Heart left ventricle (tissue), 16 donors: Measurements from ENCODE around the gene LTB4R. TPM values are rescaled to one million over a fixed set of nuclear protein-coding genes. Genes with fewer than 3 reads are reported as not detected.

Source experiments
- ATAC-seq, 4 donors: fragments of 200-7000 bp; cut with Tn5 transposase; one replicate each; pipeline ENCODE4 v1.9.1; 2020 to 2022; ENCODE audit warnings: moderate library complexity in 4 of 4, mild to moderate bottlenecking in 3 of 4, moderate number of reproducible peaks in 1 of 4
- DNase-seq, 5 donors: peaks; one replicate each; pipeline ENCODE4 v3.0.0-alpha.2; 2020
- H3K27ac ChIP-seq, 12 donors: fragments of 200-600 bp; sonication (generic) in 4 of 12; one replicate each; pipeline versions ENCODE4 v1.5.0 to v1.8.0; 2016 to 2022; ENCODE audit warnings: mild to moderate bottlenecking in 2 of 12
- H3K27me3 ChIP-seq, 9 donors: fragments of 200-600 bp; sonication (generic) in 2 of 9; one replicate each; pipeline versions ENCODE4 v1.5.1 to v1.8.0; 2016 to 2022; ENCODE audit warnings: mild to moderate bottlenecking in 3 of 9
- H3K36me3 ChIP-seq, 9 donors: fragments of 200-600 bp; sonication (generic) in 2 of 9; one replicate each; pipeline versions ENCODE4 v1.5.0 to v1.8.0; 2018 to 2022; ENCODE audit warnings: mild to moderate bottlenecking in 2 of 9
- H3K4me1 ChIP-seq, 12 donors: fragments of 200-600 bp; sonication (generic) in 4 of 12; one replicate each; pipeline versions ENCODE4 v1.5.0 to v1.8.0; 2016 to 2022; ENCODE audit warnings: mild to moderate bottlenecking in 3 of 12
- H3K4me3 ChIP-seq, 12 donors: fragments of 200-600 bp; sonication (generic) in 4 of 12; one replicate each; pipeline versions ENCODE4 v1.5.0 to v1.8.0; 2017 to 2022; ENCODE audit warnings: mild to moderate bottlenecking in 9 of 12, moderate library complexity in 4 of 12
- H3K9me3 ChIP-seq, 12 donors: fragments of 200-600 bp; sonication (generic) in 4 of 12; one replicate each; pipeline versions ENCODE4 v1.5.0 to v1.8.0; 2016 to 2022; ENCODE audit warnings: mild to moderate bottlenecking in 1 of 12
- POLR2A ChIP-seq, 2 donors: fragments of 450-650 bp; IDR thresholded peaks; one replicate each; pipeline ENCODE4 v1.6.1; 2017; ENCODE audit warnings: antibody characterized with exemption in 2 of 2, mild to moderate bottlenecking in 2 of 2, moderate library complexity in 2 of 2
- WGBS, 4 donors: extraction: QIAGEN DNeasy Blood & Tissue Kit in 2 of 4; methylation state at CpG; one replicate each; pipeline versions ENCODE4 v1.1.5 to v1.1.7; 2013 to 2018; 5-methylcytosine and 5-hydroxymethylcytosine counted together
- intact Hi-C, 10 donors: fragments of 100-400 bp; cut with DNase I; formaldehyde crosslinking; loops; one replicate each; pipeline versions ENCODE4 v1.11.1 to v1.14.2; 2022
- polyA plus RNA-seq, 2 donors: library from polyadenylated mRNA; stranded (reverse); fragments of 200-250 nt; gene quantifications; one replicate each; pipeline ENCODE4 v1.2.3, GENCODE V29; 2013
- total RNA-seq, 9 donors: library from RNA; depleted of rRNA in 2 of 9; stranded (reverse); fragments of >200 nt in 2 of 9; fragmentation: NEBNext Ultra II Directional in 3 of 9; extraction: Animal tissue kit (Norgen Biotek cat#: 25700) in 3 of 9; gene quantifications; one replicate each; pipeline versions ENCODE4 v1.1.0 to v1.2.4, GENCODE V29; 2016 to 2023
- TF ChIP-seq, protein P1 (sequence below), 12 donors: fragments of 200-600 bp; sonication (generic) in 4 of 12; IDR thresholded peaks; one replicate each; pipeline versions ENCODE4 v1.5.0 to v1.8.0; 2018 to 2022; ENCODE audit warnings: antibody characterized with exemption in 12 of 12, mild to moderate bottlenecking in 5 of 12
- donor health status: ischemic (EF 13 %, LVEDD 7.1; RV severe dilation, severe dysfunction).
- donor health status: healthy with polysubstance abuse.
- donor health status: DM: no; HTN: yes; CAD: no.
- donor health status: DM: no; HTN: no; CAD: no.
- donor health status: ischemic (EF 25% LVEDD 6.9; RV normal size, moderate dysfunction).
- donor health status: ischemic (EF 25% LVEDD 5.7; RV mildly dilated, moderate dysfunction).
- donor health status: healthy.
- donor health status: DM: yes; HTN: yes; CAD: no.
- donor health status: ischemic (EF 35%, LVEDD 5.7; RV mildly dilated, moderate dysfunction).
- donor health status: nonischemic (EF 11% LVEDD 7.7; RV severe dilation, severe dysfunction).
- donor health status: DM: yes; HTN: yes; CAD: no.
- donor health status: PGD.
- donor health status: ischemic (EF 29% LVEDD 5.4; RV normal size, mild dysfunction).
- donor health status: nonischemic (EF 23%, LVEDD 6.1; RV moderate dilation, normal function).

The LTB4R gene
- total and polyA plus RNA-seq, 11 donors: 0.92 to 8.8 (median 1.7) TPM

DNA sequence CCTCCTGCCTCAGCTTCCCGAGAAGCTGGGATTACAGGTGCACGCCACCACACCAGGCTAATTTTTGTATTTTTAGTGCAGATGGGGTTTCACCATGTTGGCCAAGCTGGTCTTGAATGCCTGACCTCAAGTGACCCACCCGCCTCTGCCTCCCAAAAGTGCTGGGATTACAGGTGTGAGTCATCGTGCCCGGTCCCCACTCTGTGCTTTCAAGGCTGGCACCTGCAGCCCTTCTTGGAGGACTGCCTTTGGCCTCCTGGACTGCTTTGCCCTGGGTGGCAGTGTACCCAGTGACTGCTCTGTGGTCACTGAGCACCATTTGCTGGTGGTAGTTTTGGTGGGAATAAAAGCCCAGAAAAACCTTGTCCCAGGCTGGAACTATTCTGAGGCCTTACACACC, 24.3 kb upstream of the LTB4R start:
- Histone ChIP-seq H3K4me1 (peaks cover 0 to 9% (median 0%) of the 10 kb centered on the region in 12 donors), H3K4me3 (no peak overlapping the region), H3K27ac (no peak overlapping the region), H3K27me3 (no peaks in the 10 kb centered on the region), H3K9me3 (no peaks in the 10 kb centered on the region), H3K36me3 (peaks cover 0 to 29% (median 26%) of the 10 kb centered on the region in 9 donors)
- intact Hi-C loops: no loop called here
- ATAC-seq: no peak
- no peak for TF ChIP-seq POLR2A (IDR thresholded peaks at IDR 0.05)
- TF ChIP-seq, protein P1, sequence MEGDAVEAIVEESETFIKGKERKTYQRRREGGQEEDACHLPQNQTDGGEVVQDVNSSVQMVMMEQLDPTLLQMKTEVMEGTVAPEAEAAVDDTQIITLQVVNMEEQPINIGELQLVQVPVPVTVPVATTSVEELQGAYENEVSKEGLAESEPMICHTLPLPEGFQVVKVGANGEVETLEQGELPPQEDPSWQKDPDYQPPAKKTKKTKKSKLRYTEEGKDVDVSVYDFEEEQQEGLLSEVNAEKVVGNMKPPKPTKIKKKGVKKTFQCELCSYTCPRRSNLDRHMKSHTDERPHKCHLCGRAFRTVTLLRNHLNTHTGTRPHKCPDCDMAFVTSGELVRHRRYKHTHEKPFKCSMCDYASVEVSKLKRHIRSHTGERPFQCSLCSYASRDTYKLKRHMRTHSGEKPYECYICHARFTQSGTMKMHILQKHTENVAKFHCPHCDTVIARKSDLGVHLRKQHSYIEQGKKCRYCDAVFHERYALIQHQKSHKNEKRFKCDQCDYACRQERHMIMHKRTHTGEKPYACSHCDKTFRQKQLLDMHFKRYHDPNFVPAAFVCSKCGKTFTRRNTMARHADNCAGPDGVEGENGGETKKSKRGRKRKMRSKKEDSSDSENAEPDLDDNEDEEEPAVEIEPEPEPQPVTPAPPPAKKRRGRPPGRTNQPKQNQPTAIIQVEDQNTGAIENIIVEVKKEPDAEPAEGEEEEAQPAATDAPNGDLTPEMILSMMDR (IDR thresholded peaks at IDR 0.05): no peak
- WGBS, 4 donors: 91 to 96% (median 95%) methylated on average over 4 to 5 of the region's 5 CpGs
- no peak for DNase-seq

DNA sequence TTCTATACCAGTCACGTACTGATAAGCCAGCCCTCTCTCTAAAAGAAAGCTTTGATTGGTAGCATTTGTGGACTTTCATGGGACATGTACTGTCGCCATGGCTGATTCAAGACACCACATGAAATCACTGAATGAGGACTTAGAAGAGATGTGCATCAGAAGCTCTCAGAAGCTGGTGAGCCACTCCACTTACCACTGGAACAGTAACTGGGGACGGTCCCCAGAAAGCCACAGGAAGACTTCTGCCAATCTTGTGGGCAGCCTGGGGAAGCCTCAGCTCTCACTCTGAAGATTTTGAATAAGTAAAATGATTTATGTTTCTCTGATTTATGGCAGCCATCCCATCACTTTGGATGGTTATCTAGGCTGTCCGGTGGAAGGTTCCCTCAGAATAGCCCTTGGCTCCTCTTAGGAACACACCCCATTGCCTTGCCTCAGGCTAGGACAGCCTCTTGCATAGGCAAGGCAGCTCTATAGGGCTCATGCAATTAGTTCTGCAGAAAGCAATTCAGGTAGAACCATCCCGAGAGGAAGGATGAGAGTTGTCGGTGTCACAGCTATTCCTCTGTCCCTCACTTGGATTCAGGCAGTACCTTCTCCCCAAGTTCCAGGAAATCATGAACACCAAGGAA, 21.5 kb upstream of the LTB4R start:
- intact Hi-C loops: loop anchor here in 1 of 10 donors (2.0 kb wide), 1 partner anchor 39 kb away; no protein-coding TSS in a partner anchor
- 75 to 93% (median 83%) methylated on average over 6 of the region's 6 CpGs for WGBS, 4 donors
- Histone ChIP-seq H3K27ac (no peak overlapping the region), H3K27me3 (no peaks in the 10 kb centered on the region), H3K4me1 (no peaks in the 10 kb centered on the region), H3K36me3 (peaks cover 0 to 57% (median 45%) of the 10 kb centered on the region in 9 donors), H3K4me3 (no peak overlapping the region), H3K9me3 (no peaks in the 10 kb centered on the region)
- ATAC-seq (no peak), DNase-seq (no peak)
- no peak for TF ChIP-seq POLR2A (IDR thresholded peaks at IDR 0.05)

DNA sequence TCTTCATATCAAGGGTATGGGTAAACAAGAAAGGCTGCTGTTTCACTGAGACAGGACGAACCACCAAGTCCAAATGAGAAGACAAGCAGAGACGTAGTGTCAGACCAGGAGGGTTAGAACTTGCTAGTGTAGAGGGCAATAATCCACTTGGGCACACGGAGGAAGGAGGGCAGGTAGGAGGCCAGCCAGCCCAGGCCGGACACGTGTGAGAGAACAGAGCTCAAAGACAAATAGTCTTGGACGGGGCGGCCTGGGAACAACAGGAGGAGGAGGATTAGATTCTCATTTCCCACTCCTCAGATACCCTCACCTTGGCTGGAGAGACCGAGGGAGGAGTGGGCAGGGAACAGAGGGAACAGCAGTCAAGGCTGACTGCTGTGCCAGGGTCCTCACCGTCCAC, 20.6 kb upstream of the LTB4R start:
- 80 to 93% (median 86%) methylated on average over 9 of the region's 9 CpGs for WGBS, 4 donors

DNA sequence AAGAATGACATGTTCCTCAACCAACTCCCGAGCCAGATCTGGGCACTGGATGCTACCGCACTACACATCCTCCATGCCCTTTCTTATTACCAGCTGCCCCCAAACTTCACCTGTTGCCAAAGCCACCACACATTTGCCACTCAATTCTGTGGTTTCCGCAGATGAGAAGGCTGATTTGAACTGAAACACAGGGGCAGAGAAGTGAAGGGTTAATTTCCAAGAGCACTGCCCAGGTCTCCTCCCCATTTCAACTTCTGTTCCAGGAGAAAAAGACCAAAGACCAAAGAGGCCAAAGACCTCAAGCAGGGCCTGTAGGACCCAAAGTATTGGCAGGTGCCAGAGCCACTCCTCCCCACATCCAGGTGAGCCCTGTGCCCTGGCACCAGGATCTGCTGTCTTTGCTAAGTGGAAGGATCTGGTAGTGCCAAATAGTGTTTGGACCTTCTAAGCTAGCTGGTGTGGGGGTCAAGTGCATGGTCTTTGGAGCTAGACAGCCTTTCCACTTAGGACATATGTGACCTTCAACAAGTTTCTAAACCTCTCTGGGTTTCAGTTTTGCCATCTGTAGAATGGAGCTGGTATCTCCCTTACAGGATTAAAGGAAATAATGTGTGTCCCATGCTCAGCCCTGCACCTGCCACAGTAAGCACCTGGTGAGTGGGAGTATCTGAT, 19.7 kb upstream of the LTB4R start:
- intact Hi-C loops: loop anchor here in 1 of 10 donors (2.0 kb wide), 1 partner anchor 41 kb away; no protein-coding TSS in a partner anchor
- ATAC-seq: no peak

More for the DNA sequence above, 20.6 kb upstream of the LTB4R start:
- Histone ChIP-seq H3K27ac (no peak overlapping the region), H3K9me3 (no peaks in the 10 kb centered on the region), H3K36me3 (peaks cover 0 to 67% (median 53%) of the 10 kb centered on the region in 9 donors), H3K4me1 (no peaks in the 10 kb centered on the region), H3K4me3 (no peak overlapping the region), H3K27me3 (no peaks in the 10 kb centered on the region)
- intact Hi-C loops: loop anchor here in 1 of 10 donors (2.0 kb wide), 1 partner anchor 40 kb away; no protein-coding TSS in a partner anchor
- DNase-seq (no peak), ATAC-seq (no peak)
- no peak for TF ChIP-seq POLR2A (IDR thresholded peaks at IDR 0.05)
- TF ChIP-seq, protein P1 (IDR thresholded peaks at IDR 0.05): no peak

More for the DNA sequence above, 19.7 kb upstream of the LTB4R start:
- H3K36me3 ChIP-seq: peaks cover 0 to 75% (median 58%) of the 10 kb centered on the region in 9 donors
- H3K4me1 ChIP-seq: peaks cover 0 to 2% (median under 1%) of the 10 kb centered on the region in 12 donors
- no peak overlapping the region for H3K4me3 ChIP-seq
- no peak overlapping the region for H3K27ac ChIP-seq
- no peaks in the 10 kb centered on the region for H3K27me3 ChIP-seq
- H3K9me3 ChIP-seq: no peaks in the 10 kb centered on the region
- WGBS, 4 donors: 90 to 92% (median 91%) methylated on average over 3 of the region's 3 CpGs
- no peak for DNase-seq
- TF ChIP-seq, protein P1 (IDR thresholded peaks at IDR 0.05): no peak
- no peak for TF ChIP-seq POLR2A (IDR thresholded peaks at IDR 0.05)
